HG03108 (cell line): Measurements from ENCODE around the gene GP5.

Source experiments
- ATAC-seq: cut with Tn5 transposase; IDR thresholded peaks from one replicate; pipeline ENCODE4 v1.9.1; 2021; ENCODE audit warnings: moderate library complexity; ENCODE audit not compliant: unreplicated experiment

The GP5 gene

GRCh38 chr3:194351952-194352536, 47.0 kb downstream of the GP5 start:
- no peak for ATAC-seq

GRCh38 chr3:194351080-194351672, 47.9 kb downstream of the GP5 start, which contains the start of gene CPN2:
TSS of gene CPN2 (minus strand) at chr3:194351328. CDS start at chr3:194342702, 8,626 bp downstream.
- no peak for ATAC-seq

- ATAC-seq = no peak
These were observed 48.4 kb downstream of the GP5 start for GRCh38 chr3:194350726-194351071.

- no peak for ATAC-seq
These were observed 50.7 kb downstream of the GP5 start for GRCh38 chr3:194348354-194348753.

DNA sequence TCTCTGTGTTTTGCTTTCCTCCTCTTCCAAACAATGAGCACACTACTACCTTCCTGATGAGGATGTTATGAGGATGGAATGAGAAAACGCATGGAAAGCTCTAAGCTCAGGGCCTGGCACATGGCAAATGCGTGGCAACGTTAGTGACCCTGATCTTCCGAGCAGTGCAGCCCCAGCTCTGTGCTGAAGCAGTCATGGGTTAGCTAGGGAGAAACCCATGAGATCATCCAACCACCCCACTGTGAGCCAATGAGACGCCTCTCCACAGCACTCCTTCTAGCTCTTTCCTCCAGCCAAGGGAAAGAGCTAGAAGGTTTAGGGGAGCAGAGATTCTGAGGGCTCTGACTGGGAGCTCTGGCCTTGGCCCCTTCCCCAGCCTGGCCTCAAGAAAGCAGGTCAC, 52.4 kb downstream of the GP5 start:
- no peak for ATAC-seq

DNA sequence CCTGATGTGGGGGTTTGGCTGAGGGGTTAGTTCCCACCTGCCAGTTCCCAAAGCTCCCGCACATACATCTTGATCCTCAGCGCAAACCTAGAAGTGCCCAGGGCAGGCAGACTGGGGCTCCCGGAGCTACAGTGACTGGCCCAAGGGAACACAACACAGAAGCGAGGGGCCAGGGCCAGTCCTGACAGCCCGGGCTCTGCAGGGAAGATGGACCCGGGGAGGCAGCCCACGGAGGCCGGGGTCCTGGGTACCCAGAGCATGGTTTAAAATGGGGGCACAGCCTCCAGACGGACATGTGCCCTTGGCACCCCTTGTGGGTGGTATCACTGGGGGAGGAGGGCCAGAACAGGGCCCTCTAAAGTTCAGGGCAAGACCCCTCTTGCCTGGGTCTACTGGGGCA, 53.0 kb downstream of the GP5 start:
- ATAC-seq = no peak
